Measurements from ENCODE around the gene ESRRB.

Gene ESRRB

GRCh38 chr14:76539130-76539529 is 163.2 kb downstream of the ESRRB start:
- no peak for FAIRE-seq
- DNase-seq (ENCODE audit: low spot score) = no peak

GRCh38 chr14:76541594-76542219 is 165.8 kb downstream of the ESRRB start:
- FAIRE-seq (no peak), DNase-seq (ENCODE audit: low spot score) (no peak)

GRCh38 chr14:76546426-76547221 is 170.7 kb downstream of the ESRRB start:
- no peak for FAIRE-seq
- DNase-seq (ENCODE audit: low spot score) = no peak

- DNase-seq (ENCODE audit: low spot score) (no peak), FAIRE-seq (no peak)
These were observed 171.9 kb downstream of the ESRRB start for GRCh38 chr14:76547831-76548230.

GRCh38 chr14:76550534-76550933 is 174.6 kb downstream of the ESRRB start:
- FAIRE-seq (no peak), DNase-seq (ENCODE audit: low spot score) (no peak)

- FAIRE-seq = no peak
- DNase-seq (ENCODE audit: low spot score) = no peak
These were observed 175.2 kb downstream of the ESRRB start for GRCh38 chr14:76551116-76551515.

All from RCC 7860 (cell line).